Loucy (cell line): ENCODE measurements around the gene DMRTA2.

Experiments
- H2AFZ ChIP-seq: fragments of 200-600 bp; sonication (generic); 2 replicates; pipeline ENCODE4 v1.6.0; 2016; ENCODE audit warnings: antibody characterized with exemption, mild to moderate bottlenecking, low read length, moderate library complexity
- H3F3A ChIP-seq: fragments of 200-600 bp; 2 replicates; pipeline ENCODE4 v1.6.0; 2016; ENCODE audit warnings: antibody characterized with exemption, low read depth, mild to moderate bottlenecking
- H3K27me3 ChIP-seq: fragments of 200-600 bp; sonication (generic); 2 replicates; pipeline ENCODE4 v1.6.1; 2014; ENCODE audit warnings: low read length, mild to moderate bottlenecking; ENCODE audit not compliant: insufficient read depth, poor library complexity, severe bottlenecking
- H3K36me3 ChIP-seq: fragments of 200-600 bp; sonication (generic); 2 replicates; pipeline ENCODE4 v1.6.1; 2016; ENCODE audit warnings: low read length; ENCODE audit not compliant: insufficient read depth
- H3K4me1 ChIP-seq: fragments of 200-600 bp; sonication (generic); 2 replicates; pipeline ENCODE4 v1.5.1; 2014; ENCODE audit warnings: low read length, mild to moderate bottlenecking; ENCODE audit not compliant: insufficient read depth, poor library complexity, severe bottlenecking
- H3K4me2 ChIP-seq: fragments of 200-600 bp; sonication (generic); 2 replicates; pipeline ENCODE4 v1.6.0; 2014; ENCODE audit warnings: antibody characterized with exemption, low read length, low read depth, mild to moderate bottlenecking; ENCODE audit not compliant: poor library complexity, severe bottlenecking
- H3K4me3 ChIP-seq: fragments of 200-600 bp; sonication (generic); 2 replicates; pipeline ENCODE4 v1.5.1; 2014; ENCODE audit warnings: low read length, mild to moderate bottlenecking, mixed read lengths; ENCODE audit not compliant: poor library complexity, severe bottlenecking
- H3K79me2 ChIP-seq: fragments of 200-600 bp; sonication (generic); 2 replicates; pipeline ENCODE4 v1.6.1; 2014; ENCODE audit warnings: low read length; ENCODE audit not compliant: insufficient read depth
- H3K9ac ChIP-seq: fragments of 200-600 bp; sonication (generic); 2 replicates; pipeline ENCODE4 v1.6.0; 2014; ENCODE audit warnings: mild to moderate bottlenecking, low read depth, low read length, moderate library complexity; ENCODE audit not compliant: poor library complexity, severe bottlenecking
- H3K9me2 ChIP-seq: fragments of 200-600 bp; sonication (generic); replicated peaks from 2 replicates; pipeline ENCODE4 v1.6.1; 2016; ENCODE audit warnings: low read depth, low read length, mixed read lengths
- H3K9me3 ChIP-seq: fragments of 200-600 bp; sonication (generic); 2 replicates; pipeline ENCODE4 v1.6.1; 2014; ENCODE audit warnings: mild to moderate bottlenecking, antibody characterized with exemption, low read length, low read depth; ENCODE audit not compliant: insufficient read depth
- H4K20me1 ChIP-seq: fragments of 200-600 bp; sonication (generic); 2 replicates; pipeline ENCODE4 v1.6.0; 2014; ENCODE audit warnings: antibody characterized with exemption, low read length, mild to moderate bottlenecking; ENCODE audit not compliant: insufficient read depth, poor library complexity, severe bottlenecking
- EZH2phosphoT487 ChIP-seq: fragments of 200-600 bp; IDR thresholded peaks from 2 replicates; pipeline ENCODE4 v1.6.1; 2018; ENCODE audit warnings: antibody characterized with exemption, mild to moderate bottlenecking, moderate library complexity, borderline replicate concordance
- TF ChIP-seq, protein P1 (sequence below): fragments of 200-600 bp; sonication (generic); conservative IDR thresholded peaks from 2 replicates; pipeline ENCODE4 v1.5.1; 2014; ENCODE audit warnings: mild to moderate bottlenecking, antibody characterized with exemption, low read length

Gene DMRTA2

DNA sequence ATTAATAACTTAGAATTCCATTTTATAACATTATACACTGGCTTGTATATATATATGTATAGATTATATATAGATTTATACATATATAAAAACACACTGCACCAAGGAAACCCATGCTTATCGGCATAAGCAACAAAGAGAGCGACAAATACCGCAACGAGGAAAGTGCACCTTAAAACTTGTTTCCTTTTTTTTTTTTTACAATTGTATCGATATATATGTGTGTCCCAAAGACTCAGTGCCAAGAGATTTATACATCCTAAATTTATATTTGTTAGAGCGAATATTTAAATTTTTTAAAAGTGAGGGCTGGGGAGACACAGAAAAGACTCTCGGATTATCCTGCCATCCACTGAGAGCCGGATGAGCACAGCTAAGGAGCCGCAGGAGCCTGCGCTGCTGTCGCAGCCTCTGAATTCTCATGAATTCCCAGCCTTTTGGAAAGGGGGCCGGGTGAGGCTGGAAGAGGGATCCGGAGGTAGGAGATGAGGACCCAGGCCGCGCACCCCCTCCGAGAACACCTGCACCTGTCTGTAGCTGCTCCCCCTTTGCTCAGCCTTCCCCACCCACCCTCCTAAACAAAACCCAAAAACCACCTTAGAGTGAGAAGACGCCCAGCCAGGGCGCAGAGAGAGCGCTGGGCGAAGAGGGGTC, 5.2 kb downstream of the DMRTA2 start:
- no peaks in the 10 kb centered on the region for H3K4me1 ChIP-seq
- no peak for TF ChIP-seq EZH2phosphoT487
- H3K27me3 ChIP-seq: no peaks in the 10 kb centered on the region
- no peaks in the 10 kb centered on the region for H4K20me1 ChIP-seq
- no peaks in the 10 kb centered on the region for H3F3A ChIP-seq
- H3K9ac ChIP-seq: no peak overlapping the region
- no peak overlapping the region for H3K4me2 ChIP-seq
- H3K36me3 ChIP-seq: no peaks in the 10 kb centered on the region
- no peak overlapping the region for H2AFZ ChIP-seq
- H3K4me3 ChIP-seq: no peak overlapping the region
- no peaks in the 10 kb centered on the region for H3K79me2 ChIP-seq
- no peaks in the 10 kb centered on the region for H3K9me3 ChIP-seq
- no peaks in the 10 kb centered on the region for H3K9me2 ChIP-seq

DNA sequence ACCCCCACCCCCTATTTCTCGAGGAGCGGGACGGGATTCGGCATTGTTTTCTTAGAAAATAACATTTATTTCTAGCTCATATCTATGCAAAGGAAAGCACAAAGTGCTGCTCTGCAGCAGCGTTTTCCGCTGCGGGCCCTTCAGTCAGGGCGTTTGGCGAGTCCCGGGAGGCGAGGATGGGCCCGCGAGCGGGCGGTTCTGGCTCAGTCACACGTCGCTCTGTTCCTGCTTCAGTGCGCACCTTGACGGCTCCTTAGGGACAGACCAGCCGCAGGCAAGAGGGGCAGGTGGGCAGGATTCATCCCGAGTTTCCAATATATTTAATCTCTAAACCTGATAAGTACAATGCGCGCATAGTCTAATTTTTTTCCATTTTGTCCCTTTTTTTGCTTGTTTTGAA, 5.7 kb downstream of the DMRTA2 start:
- Histone ChIP-seq H2AFZ (no peak overlapping the region), H3K79me2 (no peaks in the 10 kb centered on the region), H3K36me3 (no peaks in the 10 kb centered on the region), H3K9me3 (no peaks in the 10 kb centered on the region), H3F3A (no peaks in the 10 kb centered on the region), H3K4me2 (no peak overlapping the region), H4K20me1 (no peaks in the 10 kb centered on the region), H3K9ac (no peak overlapping the region), H3K4me1 (no peaks in the 10 kb centered on the region), H3K4me3 (no peak overlapping the region), H3K27me3 (no peaks in the 10 kb centered on the region), H3K9me2 (no peaks in the 10 kb centered on the region)
- TF ChIP-seq EZH2phosphoT487: no peak
- TF ChIP-seq, protein P1, sequence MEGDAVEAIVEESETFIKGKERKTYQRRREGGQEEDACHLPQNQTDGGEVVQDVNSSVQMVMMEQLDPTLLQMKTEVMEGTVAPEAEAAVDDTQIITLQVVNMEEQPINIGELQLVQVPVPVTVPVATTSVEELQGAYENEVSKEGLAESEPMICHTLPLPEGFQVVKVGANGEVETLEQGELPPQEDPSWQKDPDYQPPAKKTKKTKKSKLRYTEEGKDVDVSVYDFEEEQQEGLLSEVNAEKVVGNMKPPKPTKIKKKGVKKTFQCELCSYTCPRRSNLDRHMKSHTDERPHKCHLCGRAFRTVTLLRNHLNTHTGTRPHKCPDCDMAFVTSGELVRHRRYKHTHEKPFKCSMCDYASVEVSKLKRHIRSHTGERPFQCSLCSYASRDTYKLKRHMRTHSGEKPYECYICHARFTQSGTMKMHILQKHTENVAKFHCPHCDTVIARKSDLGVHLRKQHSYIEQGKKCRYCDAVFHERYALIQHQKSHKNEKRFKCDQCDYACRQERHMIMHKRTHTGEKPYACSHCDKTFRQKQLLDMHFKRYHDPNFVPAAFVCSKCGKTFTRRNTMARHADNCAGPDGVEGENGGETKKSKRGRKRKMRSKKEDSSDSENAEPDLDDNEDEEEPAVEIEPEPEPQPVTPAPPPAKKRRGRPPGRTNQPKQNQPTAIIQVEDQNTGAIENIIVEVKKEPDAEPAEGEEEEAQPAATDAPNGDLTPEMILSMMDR: no peak

DNA sequence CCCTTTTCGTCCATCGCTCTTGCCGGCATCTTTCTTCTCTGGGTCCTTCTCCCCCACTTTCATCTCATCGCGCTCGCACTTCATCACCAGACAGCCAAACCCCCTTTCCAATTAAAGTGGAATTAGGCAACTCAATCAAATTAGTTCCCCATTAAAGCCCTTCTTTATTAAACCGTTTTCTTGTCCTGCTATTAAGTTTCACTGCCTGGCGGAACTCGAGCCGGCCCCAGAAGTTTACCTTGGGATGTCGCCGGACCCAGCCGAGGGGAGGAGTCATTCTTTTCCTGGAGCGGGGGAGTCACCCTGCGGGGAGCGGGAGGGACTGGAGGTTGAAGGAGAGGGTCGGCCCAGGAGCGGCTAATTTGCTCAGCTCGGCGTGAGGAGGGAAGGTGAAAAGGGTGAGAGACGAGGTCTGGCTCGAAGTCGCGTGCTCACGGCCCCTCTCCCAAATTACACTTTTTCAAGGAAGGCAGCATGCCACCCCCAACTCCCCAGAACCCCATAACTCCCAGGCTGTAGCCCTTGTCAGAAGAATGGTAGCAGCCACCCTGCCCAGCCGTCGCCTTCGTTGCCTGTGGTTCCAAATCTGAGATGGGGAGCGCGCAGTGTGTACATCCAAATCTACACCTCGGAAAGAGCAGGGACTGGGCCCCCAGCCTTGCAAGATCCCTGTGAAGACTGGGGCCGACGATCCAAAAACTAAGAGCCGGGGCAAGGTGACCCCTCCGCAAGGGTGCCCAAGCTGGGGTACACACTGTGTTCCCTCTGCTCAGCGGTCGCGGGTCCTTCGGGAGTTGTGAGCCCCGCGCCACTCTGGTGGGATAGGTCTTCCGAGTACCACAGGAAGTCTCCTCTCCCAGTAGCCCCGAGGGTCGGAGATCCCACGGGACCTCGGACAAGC, 6.4 kb downstream of the DMRTA2 start:
- H2AFZ ChIP-seq: no peak overlapping the region
- H3K27me3 ChIP-seq: no peaks in the 10 kb centered on the region
- H4K20me1 ChIP-seq: no peaks in the 10 kb centered on the region
- no peaks in the 10 kb centered on the region for H3K4me1 ChIP-seq
- H3K9me3 ChIP-seq: no peaks in the 10 kb centered on the region
- no peak overlapping the region for H3K4me2 ChIP-seq
- no peaks in the 10 kb centered on the region for H3F3A ChIP-seq
- no peaks in the 10 kb centered on the region for H3K79me2 ChIP-seq
- no peaks in the 10 kb centered on the region for H3K9me2 ChIP-seq
- no peak for TF ChIP-seq EZH2phosphoT487
- TF ChIP-seq, protein P1: no peak
- H3K4me3 ChIP-seq: no peak overlapping the region
- no peak overlapping the region for H3K9ac ChIP-seq
- H3K36me3 ChIP-seq: no peaks in the 10 kb centered on the region
